Lung (tissue), 12 donors: Measurements from ENCODE around the gene CDH11. TPM values are rescaled to one million over a fixed set of nuclear protein-coding genes. Genes with fewer than 3 reads are reported as not detected.

Source experiments
- ATAC-seq: fragments of 200-7000 bp; cut with Tn5 transposase; one replicate; pipeline ENCODE4 v1.9.1; 2020; ENCODE audit warnings: moderate number of reproducible peaks; ENCODE audit not compliant: insufficient read depth, low FRiP score
- DNase-seq, 3 donors: peaks; one replicate each; pipeline ENCODE4 v3.0.0-alpha.2; 2013 to 2017
- H3K27ac ChIP-seq, 2 donors: one replicate each; pipeline ENCODE4 v1.5.1; 2013; ENCODE audit warnings: mild to moderate bottlenecking in 2 of 2, moderate library complexity in 2 of 2, control low read depth in 1 of 2, inconsistent platforms in 1 of 2, low read depth in 1 of 2, low read length in 1 of 2
- H3K27me3 ChIP-seq, 3 donors: one replicate each; pipeline ENCODE4 v1.5.1; 2013; ENCODE audit warnings: low read length in 2 of 3; ENCODE audit not compliant: control insufficient read depth in 3 of 3, insufficient read depth in 3 of 3
- H3K36me3 ChIP-seq, 4 donors: one replicate each; pipeline ENCODE4 v1.5.1; 2013; ENCODE audit warnings: low read length in 4 of 4, mild to moderate bottlenecking in 1 of 4, moderate library complexity in 1 of 4; ENCODE audit not compliant: control insufficient read depth in 4 of 4, insufficient read depth in 4 of 4
- H3K4me1 ChIP-seq, 5 donors: one replicate each; pipeline ENCODE4 v1.5.1; 2013; ENCODE audit warnings: low read length in 5 of 5, mild to moderate bottlenecking in 2 of 5, moderate library complexity in 1 of 5; ENCODE audit not compliant: control insufficient read depth in 5 of 5, insufficient read depth in 5 of 5
- H3K4me3 ChIP-seq: one replicate; pipeline ENCODE4 v1.5.1; 2013; ENCODE audit warnings: mild to moderate bottlenecking, control low read depth, moderate library complexity
- H3K9ac ChIP-seq, 2 donors: one replicate each; pipeline ENCODE4 v1.5.1; 2013; ENCODE audit warnings: low read length in 2 of 2, control low read depth in 1 of 2; ENCODE audit not compliant: insufficient read depth in 1 of 2
- H3K9me3 ChIP-seq, 4 donors: one replicate each; pipeline ENCODE4 v1.5.1; 2013; ENCODE audit warnings: low read length in 3 of 4, mild to moderate bottlenecking in 1 of 4, moderate library complexity in 1 of 4; ENCODE audit not compliant: control insufficient read depth in 4 of 4, insufficient read depth in 3 of 4
- WGBS, 2 donors: extraction: QIAGEN DNeasy Blood & Tissue Kit; methylation state at CpG; one replicate each; pipeline ENCODE4 v1.1.7; 2013; 5-methylcytosine and 5-hydroxymethylcytosine counted together
- polyA plus RNA-seq, 2 donors: library from polyadenylated mRNA; stranded (reverse); fragments of 200-250 nt; gene quantifications; one replicate each; pipeline ENCODE4 v1.2.1, GENCODE V29; 2013
- total RNA-seq, 2 donors: library from RNA; depleted of rRNA in 1 of 2; stranded (reverse); fragments of >200 nt in 1 of 2; gene quantifications; one replicate each; pipeline ENCODE4 v1.2.1, GENCODE V29; 2014 to 2021
- TF ChIP-seq, protein P1 (sequence below): IDR thresholded peaks from 2 replicates; pipeline ENCODE4 v1.5.1; 2012; ENCODE audit warnings: mild to moderate bottlenecking; ENCODE audit errors: control extremely low read depth, extremely low read depth
- donor health status: control.
- donor health status: control.
- donor health status: Bipolar disorder and iron deficiency.
- donor health status: healthy.
- donor health status: DM: yes; HTN: yes; CAD: no.

Gene CDH11
- total and polyA plus RNA-seq, 4 donors, result 7.1 to 236 (median 94.7) TPM

GRCh38 chr16:65105171-65105570 is 16.7 kb downstream of the CDH11 start:
- 57 to 63% methylated on average over 1 of the region's 1 CpG for WGBS, 2 donors
- Histone ChIP-seq H3K9ac (no peak overlapping the region), H3K9me3 (peaks cover 0 to 2% (median 0%) of the 10 kb centered on the region in 4 donors), H3K4me3 (no peak overlapping the region), H3K4me1 (peaks cover 0 to 36% (median 3%) of the 10 kb centered on the region in 5 donors), H3K36me3 (peaks cover 0 to 28% (median 13%) of the 10 kb centered on the region in 4 donors), H3K27me3 (no peaks in the 10 kb centered on the region), H3K27ac (no peak overlapping the region)
- DNase-seq (peak in 2 of 3 donors; percentile 29 to 37), ATAC-seq (no peak)
- TF ChIP-seq, protein P1, sequence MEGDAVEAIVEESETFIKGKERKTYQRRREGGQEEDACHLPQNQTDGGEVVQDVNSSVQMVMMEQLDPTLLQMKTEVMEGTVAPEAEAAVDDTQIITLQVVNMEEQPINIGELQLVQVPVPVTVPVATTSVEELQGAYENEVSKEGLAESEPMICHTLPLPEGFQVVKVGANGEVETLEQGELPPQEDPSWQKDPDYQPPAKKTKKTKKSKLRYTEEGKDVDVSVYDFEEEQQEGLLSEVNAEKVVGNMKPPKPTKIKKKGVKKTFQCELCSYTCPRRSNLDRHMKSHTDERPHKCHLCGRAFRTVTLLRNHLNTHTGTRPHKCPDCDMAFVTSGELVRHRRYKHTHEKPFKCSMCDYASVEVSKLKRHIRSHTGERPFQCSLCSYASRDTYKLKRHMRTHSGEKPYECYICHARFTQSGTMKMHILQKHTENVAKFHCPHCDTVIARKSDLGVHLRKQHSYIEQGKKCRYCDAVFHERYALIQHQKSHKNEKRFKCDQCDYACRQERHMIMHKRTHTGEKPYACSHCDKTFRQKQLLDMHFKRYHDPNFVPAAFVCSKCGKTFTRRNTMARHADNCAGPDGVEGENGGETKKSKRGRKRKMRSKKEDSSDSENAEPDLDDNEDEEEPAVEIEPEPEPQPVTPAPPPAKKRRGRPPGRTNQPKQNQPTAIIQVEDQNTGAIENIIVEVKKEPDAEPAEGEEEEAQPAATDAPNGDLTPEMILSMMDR, result no peak

GRCh38 chr16:65104471-65104870 is 17.4 kb downstream of the CDH11 start:
- ATAC-seq (no peak), DNase-seq (no peak)
- Histone ChIP-seq H3K9ac (no peak overlapping the region), H3K27ac (no peak overlapping the region), H3K4me1 (peaks cover 0 to 34% (median 3%) of the 10 kb centered on the region in 5 donors), H3K36me3 (peaks cover 0 to 33% (median 14%) of the 10 kb centered on the region in 4 donors), H3K27me3 (no peaks in the 10 kb centered on the region), H3K4me3 (no peak overlapping the region), H3K9me3 (peaks cover 0 to 2% (median 0%) of the 10 kb centered on the region in 4 donors)
- TF ChIP-seq, protein P1, result no peak
- 86 to 93% methylated on average over 3 of the region's 3 CpGs for WGBS, 2 donors

DNA sequence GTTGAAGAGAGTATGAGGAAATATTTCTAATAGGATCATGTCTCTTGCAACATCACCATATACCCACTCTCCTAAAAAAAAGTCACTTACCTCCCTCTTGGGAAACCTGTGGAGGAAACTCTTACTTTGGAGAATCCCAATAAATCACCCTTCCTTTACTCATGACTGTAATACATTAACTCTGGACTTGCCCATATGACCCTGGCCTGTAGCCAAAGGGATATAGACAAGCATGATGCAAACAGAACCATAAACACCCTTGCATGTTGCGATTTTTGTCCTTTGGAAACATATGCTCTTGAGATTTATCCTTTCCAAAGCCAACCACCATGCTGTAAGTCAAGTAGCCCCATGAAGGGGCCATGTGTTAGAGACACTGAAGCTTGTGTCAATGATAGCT is 19.5 kb downstream of the CDH11 start:
- H3K4me1 ChIP-seq, result peaks cover 0 to 27% (median 3%) of the 10 kb centered on the region in 5 donors
- no peak for ATAC-seq
- H3K9me3 ChIP-seq, result no peaks in the 10 kb centered on the region
- peaks cover 0 to 35% (median 14%) of the 10 kb centered on the region in 4 donors for H3K36me3 ChIP-seq
- no peak overlapping the region for H3K27ac ChIP-seq
- no peak for DNase-seq
- TF ChIP-seq, protein P1, result no peak
- 84 to 91% methylated on average over 1 of the region's 1 CpG for WGBS, 2 donors
- H3K27me3 ChIP-seq, result no peaks in the 10 kb centered on the region
- H3K9ac ChIP-seq, result no peak overlapping the region
- H3K4me3 ChIP-seq, result no peak overlapping the region

GRCh38 chr16:65101009-65101408 is 20.9 kb downstream of the CDH11 start:
- DNase-seq, result no peak
- Histone ChIP-seq H3K27ac (no peak overlapping the region), H3K27me3 (no peaks in the 10 kb centered on the region), H3K4me3 (no peak overlapping the region), H3K4me1 (peaks cover 0 to 23% (median 3%) of the 10 kb centered on the region in 5 donors), H3K9ac (no peak overlapping the region), H3K36me3 (peaks cover 0 to 24% (median 8%) of the 10 kb centered on the region in 4 donors), H3K9me3 (no peaks in the 10 kb centered on the region)
- TF ChIP-seq, protein P1, result no peak
- no peak for ATAC-seq
